Keratinocyte (primary cell): ENCODE results near the gene UBXN11.

Experiments used
- EZH2 ChIP-seq: IDR thresholded peaks from one replicate; pipeline ENCODE4 v1.6.1; 2012; ENCODE audit warnings: inconsistent platforms, mild to moderate bottlenecking, low read length, moderate library complexity
- TF ChIP-seq, protein P1 (sequence below), 3 experiments: IDR thresholded peaks in 1 of 3; conservative IDR thresholded peaks in 1 of 3; optimal IDR thresholded peaks in 1 of 3; 2 replicates in 2 of 3; 3 replicates in 1 of 3; pipeline versions ENCODE3 to v1.5.1; 2011; ENCODE audit warnings: low read length in 3 of 3, mild to moderate bottlenecking in 3 of 3, moderate library complexity in 2 of 3, control low read depth in 1 of 3, inconsistent platforms in 1 of 3; ENCODE audit not compliant: insufficient read depth in 2 of 3; ENCODE audit errors: extremely low read depth in 1 of 3

DNA sequence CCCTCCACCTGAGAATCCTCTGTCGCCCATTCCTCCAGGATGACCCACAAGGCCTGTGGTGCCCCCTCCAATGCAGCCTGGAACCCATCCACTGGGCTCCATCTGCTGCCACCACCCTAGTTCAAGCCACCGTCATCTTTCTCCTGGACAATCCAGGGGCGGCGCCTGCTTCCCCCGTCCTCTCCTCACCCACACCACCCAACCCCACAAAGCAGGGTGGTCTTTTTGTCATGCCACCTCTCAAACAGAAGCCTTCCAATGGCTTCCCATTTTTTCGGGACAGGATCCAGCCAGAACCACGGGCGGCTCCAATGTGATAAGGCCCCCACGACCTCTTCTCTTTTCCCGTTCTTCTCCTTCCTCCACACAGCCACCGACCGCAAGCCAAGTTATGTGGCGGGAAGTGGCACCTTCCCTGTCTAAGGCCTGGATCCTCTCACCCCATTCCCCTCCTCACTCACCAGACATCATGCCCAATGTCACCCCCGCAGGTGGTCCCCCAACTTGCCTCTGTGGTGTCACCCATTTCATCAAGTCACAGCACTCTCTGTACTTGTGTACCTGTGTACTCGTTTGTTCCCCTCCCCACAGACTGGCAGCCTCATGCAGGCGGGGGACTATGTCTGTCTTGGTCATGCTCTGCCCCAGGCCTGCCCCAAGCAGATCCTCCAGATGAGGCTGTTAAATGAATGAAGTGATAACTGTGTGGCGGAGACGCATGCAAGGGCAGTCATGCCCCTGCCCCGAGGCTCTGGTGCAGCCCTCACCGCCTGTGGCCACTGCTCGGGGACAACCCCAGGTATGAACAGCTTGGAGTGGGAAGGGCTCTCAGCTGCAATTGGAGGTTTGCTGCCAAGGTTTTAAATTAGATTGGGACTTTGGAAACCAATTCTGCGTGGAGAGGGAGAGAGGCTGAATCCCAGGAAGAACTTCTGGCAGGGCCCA is 11.0 kb downstream of the UBXN11 start:
- TF ChIP-seq, protein P1, sequence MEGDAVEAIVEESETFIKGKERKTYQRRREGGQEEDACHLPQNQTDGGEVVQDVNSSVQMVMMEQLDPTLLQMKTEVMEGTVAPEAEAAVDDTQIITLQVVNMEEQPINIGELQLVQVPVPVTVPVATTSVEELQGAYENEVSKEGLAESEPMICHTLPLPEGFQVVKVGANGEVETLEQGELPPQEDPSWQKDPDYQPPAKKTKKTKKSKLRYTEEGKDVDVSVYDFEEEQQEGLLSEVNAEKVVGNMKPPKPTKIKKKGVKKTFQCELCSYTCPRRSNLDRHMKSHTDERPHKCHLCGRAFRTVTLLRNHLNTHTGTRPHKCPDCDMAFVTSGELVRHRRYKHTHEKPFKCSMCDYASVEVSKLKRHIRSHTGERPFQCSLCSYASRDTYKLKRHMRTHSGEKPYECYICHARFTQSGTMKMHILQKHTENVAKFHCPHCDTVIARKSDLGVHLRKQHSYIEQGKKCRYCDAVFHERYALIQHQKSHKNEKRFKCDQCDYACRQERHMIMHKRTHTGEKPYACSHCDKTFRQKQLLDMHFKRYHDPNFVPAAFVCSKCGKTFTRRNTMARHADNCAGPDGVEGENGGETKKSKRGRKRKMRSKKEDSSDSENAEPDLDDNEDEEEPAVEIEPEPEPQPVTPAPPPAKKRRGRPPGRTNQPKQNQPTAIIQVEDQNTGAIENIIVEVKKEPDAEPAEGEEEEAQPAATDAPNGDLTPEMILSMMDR (optimal IDR thresholded peaks at IDR 0.05 in 1 of 3, IDR thresholded peaks at IDR 0.05 in 1 of 3, conservative IDR thresholded peaks at IDR 0.05 in 1 of 3; ENCODE audit: extremely low read depth in 1 of 3, insufficient read depth in 2 of 3, low read length in 3 of 3) = no peak
- no peak for TF ChIP-seq EZH2
